ENCODE data around the gene LHX6. TPM values are rescaled to one million over a fixed set of nuclear protein-coding genes. Genes with fewer than 3 reads are reported as not detected.

LHX6 gene
- total and polyA plus RNA-seq, 2 of the 4 experiments (the other 2 are of a cell fraction), result under 0.01 to 0.05 TPM

GRCh38 chr9:122232796-122233306, 4.1 kb upstream of the LHX6 start:
- Histone ChIP-seq H2BK5ac (ENCODE audit: low read depth, low read length, poor library complexity, severe bottlenecking) (no peak overlapping the region), H3K4me3 (ENCODE audit: insufficient read depth, low read depth, low read length) (no peak overlapping the region), H4K8ac (ENCODE audit: low read depth in 2 of 2, low read length in 2 of 2) (no peak overlapping the region), H3K56ac (ENCODE audit: extremely low read depth, insufficient read depth, low read length) (no peak overlapping the region), H3K9me3 (ENCODE audit: control insufficient read depth, insufficient read depth, low read length) (no peaks in the 10 kb centered on the region), H2AK9ac (replicated peaks; ENCODE audit: low read depth, low read length, poor library complexity) (no peak overlapping the region), H3K79me1 (ENCODE audit: low read depth in 1 of 2, low read length in 2 of 2) (no peaks in the 10 kb centered on the region), H4K91ac (ENCODE audit: insufficient read depth, low read depth, low read length) (no peak overlapping the region), H3K9me1 (ENCODE audit: insufficient read depth, low read length) (no peaks in the 10 kb centered on the region; the same call in 1 of the 2 replicates), H3K36me3 (ENCODE audit: control insufficient read depth, insufficient read depth, low read length) (peaks cover 2% of the 10 kb centered on the region; the same call in 1 of the 2 replicates), H4K20me1 (ENCODE audit: insufficient read depth, low read length) (peaks cover 3% of the 10 kb centered on the region; the same call in 1 of the 2 replicates), H3K27me3 (ENCODE audit: control insufficient read depth, insufficient read depth, low read length) (peaks cover 55% of the 10 kb centered on the region), H3K9ac (ENCODE audit: low read depth, low read length) (no peak overlapping the region), H2AFZ (replicated peaks; ENCODE audit: low read length, poor library complexity) (no peak overlapping the region), H3K14ac (replicated peaks; ENCODE audit: low read depth, low read length) (no peak overlapping the region), H3K23ac (ENCODE audit: low read depth, low read length) (no peak overlapping the region), H2BK15ac (ENCODE audit: low read depth, low read length) (no peak overlapping the region), H3K4ac (ENCODE audit: low read depth, low read length) (no peak overlapping the region), H3K4me1 (ENCODE audit: control insufficient read depth, insufficient read depth, low read length) (no peaks in the 10 kb centered on the region; the same call in 1 of the 2 replicates), H2AK5ac (ENCODE audit: low read depth, low read length) (no peak overlapping the region), H3K18ac (ENCODE audit: low read depth, low read length) (no peak overlapping the region), H3K4me2 (ENCODE audit: low read depth, low read length) (no peak overlapping the region), H2BK20ac (ENCODE audit: low read depth, low read length) (no peak overlapping the region), H3K27ac (ENCODE audit: insufficient read depth, low read length) (no peak overlapping the region), H4K5ac (ENCODE audit: low read depth, low read length) (no peak overlapping the region), H2BK120ac (ENCODE audit: low read depth, low read length) (no peak overlapping the region)
- POLR2A ChIA-PET (ENCODE audit: unreplicated experiment), result no interaction called here
- intact Hi-C loops (cut with micrococcal nuclease), result loop anchor here (5.0 kb wide), 1 partner anchor 96 kb away; no protein-coding TSS in a partner anchor
- in situ Hi-C loops (cut with MboI; ENCODE audit: low sequenced_read_pairs), result no loop called here
- no TSS peak for BruUV-seq (replicated peaks)
- WGBS, 2 experiments (ENCODE audit: extremely low coverage in 2 of 2, insufficient read length in 1 of 2), result no CpG with 5 or more reads among the region's 6 CpGs
- no peak for ATAC-seq (ENCODE audit: low read depth)
- TF ChIP-seq MAZ (IDR thresholded peaks at IDR 0.05; ENCODE audit: borderline replicate concordance, low read depth, low read length) (no peak), CEBPB (IDR thresholded peaks at IDR 0.05; ENCODE audit: low read depth, low read length) (no peak), MXI1 (IDR thresholded peaks at IDR 0.05; ENCODE audit: borderline replicate concordance, low read depth, low read length) (no peak), SMC3 (IDR thresholded peaks at IDR 0.05; ENCODE audit: low read depth, low read length) (no peak), CHD1 (IDR thresholded peaks at IDR 0.05; ENCODE audit: low read depth, low read length) (no peak), POLR2A (IDR thresholded peaks at IDR 0.05; ENCODE audit: low read depth, low read length) (no peak), RFX5 (IDR thresholded peaks at IDR 0.05; ENCODE audit: low read depth, low read length) (no peak), ELK1 (IDR thresholded peaks at IDR 0.05; ENCODE audit: borderline replicate concordance, low read depth, low read length) (no peak), RCOR1 (IDR thresholded peaks at IDR 0.05; ENCODE audit: insufficient replicate concordance, low read length) (no peak), BHLHE40 (IDR thresholded peaks at IDR 0.05; ENCODE audit: low read depth, low read length) (no peak), MAFK (IDR thresholded peaks at IDR 0.05; ENCODE audit: low read depth, low read length) (no peak), CTCF (conservative IDR thresholded peaks at IDR 0.05; ENCODE audit: low read depth, low read length) (no peak), USF2 (IDR thresholded peaks at IDR 0.05; ENCODE audit: low read depth, low read length) (no peak), FOS (IDR thresholded peaks at IDR 0.05; ENCODE audit: low read depth, low read length) (no peak), NFE2L2 (IDR thresholded peaks at IDR 0.05; ENCODE audit: low read depth, low read length) (no peak), RAD21 (IDR thresholded peaks at IDR 0.05; ENCODE audit: low read length) (no peak)
- no peak for DNase-seq
- dilution Hi-C loops (cut with HindIII; ENCODE audit: low sequenced_read_pairs, unreplicated experiment), result no loop called here
- CTCF ChIA-PET, result no interaction called here
